Neural cell (in vitro differentiated cells): Measurements from ENCODE around the gene UNK.

ENCODE experiments used
- CTCF ChIP-seq: fragments of 450-650 bp; IDR thresholded peaks from 2 replicates; pipeline ENCODE4 v1.5.1; 2014; ENCODE audit warnings: antibody characterized with exemption, mild to moderate bottlenecking, moderate library complexity; ENCODE audit not compliant: poor library complexity, severe bottlenecking
- EP300 ChIP-seq: fragments of 450-650 bp; conservative IDR thresholded peaks from 2 replicates; pipeline ENCODE4 v1.6.1; 2014; ENCODE audit warnings: antibody characterized with exemption, mild to moderate bottlenecking, moderate library complexity; ENCODE audit not compliant: poor library complexity, severe bottlenecking
- EZH2 ChIP-seq: fragments of 200-600, 300-800 bp; shearing (Covaris generic), sonication (generic); IDR thresholded peaks from 2 replicates; pipeline ENCODE4 v1.6.1; 2014; ENCODE audit warnings: antibody characterized with exemption, low read length, borderline replicate concordance, mild to moderate bottlenecking; ENCODE audit not compliant: insufficient read depth, poor library complexity, severe bottlenecking
- MXI1 ChIP-seq: fragments of 450-650 bp; conservative IDR thresholded peaks from 2 replicates; pipeline ENCODE4 v1.6.1; 2014; ENCODE audit warnings: antibody characterized with exemption, mild to moderate bottlenecking; ENCODE audit not compliant: poor library complexity, severe bottlenecking
- POLR2AphosphoS5 ChIP-seq: IDR thresholded peaks from 2 replicates; pipeline ENCODE4 v1.6.1; 2012
- SMC3 ChIP-seq: fragments of 450-650 bp; conservative IDR thresholded peaks from 2 replicates; pipeline ENCODE4 v1.6.1; 2014; ENCODE audit warnings: antibody characterized with exemption, mild to moderate bottlenecking, moderate library complexity; ENCODE audit not compliant: poor library complexity

- no peak for TF ChIP-seq CTCF
- no peak for TF ChIP-seq MXI1
- no peak for TF ChIP-seq EP300
- no peak for TF ChIP-seq SMC3
- TF ChIP-seq POLR2AphosphoS5, result no peak
- no peak for TF ChIP-seq EZH2
These were observed 44.0 kb upstream of the UNK start for GRCh38 chr17:75740631-75741077.
